Activated CD4-positive, CD25-positive, alpha-beta regulatory T cell treated with anti-CD3 and anti-CD28 coated beads, Interleukin-2, amount 50 U/mL, for 24 hours (primary cell): Measurements from ENCODE around the gene PCDHGB6.
"Not testable (repeated sequence)": the region's sequence is repeated elsewhere in the genome, so short reads cannot be mapped to it uniquely, and the experiment has no call there.

Experiments
- ATAC-seq, 2 donors: fragments of 150-1000 bp; cut with Tn5 transposase; one replicate each; pipeline ENCODE4 v1.10.0; 2021; ENCODE audit warnings: mild to moderate bottlenecking in 1 of 2, moderate library complexity in 1 of 2

Gene PCDHGB6

GRCh38 chr5:141407790-141408505, at the start of gene PCDHGB6:
PCDHGB6 (plus strand) TSS chr5:141408021; CDS start chr5:141408203, 182 bp downstream.
- peak in 1 of 2 donors; percentile 36 for ATAC-seq

GRCh38 chr5:141359790-141360426, 47.9 kb upstream of the PCDHGB6 start, which contains the start of gene PCDHGB2:
PCDHGB2 (plus strand) TSS chr5:141359994; CDS start chr5:141360136, 142 bp downstream.
- no peak for ATAC-seq

- ATAC-seq, result no peak
These were observed 47.1 kb upstream of the PCDHGB6 start for GRCh38 chr5:141360685-141361084.

GRCh38 chr5:141362719-141363118, 45.1 kb upstream of the PCDHGB6 start:
- ATAC-seq, result no peak

GRCh38 chr5:141363952-141364660, 43.7 kb upstream of the PCDHGB6 start, which contains the start of gene PCDHGA5:
PCDHGA5 (plus strand) TSS chr5:141364162; CDS start chr5:141364331, 169 bp downstream.
- no peak for ATAC-seq

GRCh38 chr5:141366016-141366896, 41.6 kb upstream of the PCDHGB6 start:
- ATAC-seq, result no peak

GRCh38 chr5:141369994-141370848, 37.6 kb upstream of the PCDHGB6 start, which contains the start of gene PCDHGB3:
PCDHGB3 (plus strand) TSS chr5:141370242; CDS start chr5:141370395, 153 bp downstream.
- peak; percentile 60 to 68 for ATAC-seq

- no peak for ATAC-seq
These were observed 36.0 kb upstream of the PCDHGB6 start for GRCh38 chr5:141371572-141372475.

- ATAC-seq, result no peak
These were observed 34.0 kb upstream of the PCDHGB6 start, which contains the start of gene PCDHGA6 for GRCh38 chr5:141373673-141374317. PCDHGA6 (plus strand) TSS chr5:141373891; CDS start chr5:141374084, 193 bp downstream.

GRCh38 chr5:141374627-141375026, 33.2 kb upstream of the PCDHGB6 start:
- no peak for ATAC-seq

- not testable (repeated sequence) for ATAC-seq
These were observed 32.2 kb upstream of the PCDHGB6 start for GRCh38 chr5:141375444-141376155.

GRCh38 chr5:141382469-141383294, 25.1 kb upstream of the PCDHGB6 start, which contains the start of gene PCDHGA7:
PCDHGA7 (plus strand) TSS chr5:141382742; CDS start chr5:141382900, 158 bp downstream.
- no peak for ATAC-seq

- ATAC-seq, result no peak
These were observed 24.5 kb upstream of the PCDHGB6 start for GRCh38 chr5:141383345-141383744.

GRCh38 chr5:141384471-141385267, 23.2 kb upstream of the PCDHGB6 start:
- no peak for ATAC-seq

GRCh38 chr5:141387557-141388311, 20.1 kb upstream of the PCDHGB6 start, which contains the start of gene PCDHGB4:
PCDHGB4 (plus strand) TSS chr5:141387698; CDS start chr5:141387885, 187 bp downstream.
- ATAC-seq, result not testable (repeated sequence)

- no peak for ATAC-seq
These were observed 19.2 kb upstream of the PCDHGB6 start for GRCh38 chr5:141388661-141389060.
